ENCODE data around the gene STPG4.
"Not testable (repeated sequence)": the region's sequence is repeated elsewhere in the genome, so short reads cannot be mapped to it uniquely, and the experiment has no call there.

STPG4 gene, protein sequence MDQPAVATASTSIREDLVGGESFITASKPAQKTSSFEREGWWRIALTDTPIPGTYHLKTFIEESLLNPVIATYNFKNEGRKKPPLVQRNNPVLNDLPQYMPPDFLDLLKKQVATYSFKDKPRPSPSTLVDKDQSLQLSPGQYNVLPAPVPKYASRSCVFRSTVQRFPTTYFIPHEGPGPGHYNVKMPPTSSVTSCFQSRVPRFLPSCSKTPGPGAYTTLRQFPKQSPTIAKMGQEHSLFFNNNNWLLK

DNA sequence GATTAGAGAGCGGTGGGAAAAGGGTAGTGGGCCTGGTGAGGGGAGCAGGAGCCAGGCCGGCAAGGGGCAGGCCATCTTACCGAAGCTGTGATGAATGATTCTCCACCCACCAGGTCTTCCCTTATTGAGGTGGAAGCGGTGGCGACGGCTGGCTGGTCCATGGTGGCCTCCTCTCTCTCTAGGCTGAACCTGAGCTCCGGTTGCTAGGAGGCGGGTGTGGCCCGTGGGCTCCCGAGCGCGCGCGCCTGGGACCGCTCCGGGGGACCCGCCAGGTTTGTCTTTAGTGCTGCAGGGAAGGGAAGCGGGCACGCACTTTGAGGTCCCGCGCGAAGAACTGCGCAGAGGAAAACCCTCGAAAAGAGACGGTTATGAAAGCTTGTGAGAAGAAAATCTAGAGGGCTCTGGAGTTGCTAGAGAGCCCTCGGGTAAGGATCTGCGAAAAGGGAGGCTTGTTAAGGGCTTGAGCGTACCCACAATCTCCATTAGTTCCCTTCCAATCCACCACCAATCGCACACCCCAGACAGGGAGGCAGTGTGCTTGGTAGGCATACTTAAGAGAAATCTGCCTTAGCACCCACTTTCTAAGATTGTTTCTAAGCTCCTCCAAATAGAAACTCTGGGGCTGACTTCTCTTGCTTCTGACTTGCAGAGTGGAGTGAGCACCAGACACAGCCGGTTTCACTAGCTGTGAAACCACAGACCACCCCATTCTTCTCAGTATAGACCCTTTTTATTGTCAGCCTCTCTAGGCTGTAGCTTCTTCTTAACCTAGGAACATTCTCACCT, at the start of gene STPG4:
Gene STPG4 (minus strand): TSS at position 218 of the 786 bp plus-strand sequence. CDS start 57 bp downstream, at position 161.
- no peak for DNase-seq (ENCODE audit: low read depth)

DNA sequence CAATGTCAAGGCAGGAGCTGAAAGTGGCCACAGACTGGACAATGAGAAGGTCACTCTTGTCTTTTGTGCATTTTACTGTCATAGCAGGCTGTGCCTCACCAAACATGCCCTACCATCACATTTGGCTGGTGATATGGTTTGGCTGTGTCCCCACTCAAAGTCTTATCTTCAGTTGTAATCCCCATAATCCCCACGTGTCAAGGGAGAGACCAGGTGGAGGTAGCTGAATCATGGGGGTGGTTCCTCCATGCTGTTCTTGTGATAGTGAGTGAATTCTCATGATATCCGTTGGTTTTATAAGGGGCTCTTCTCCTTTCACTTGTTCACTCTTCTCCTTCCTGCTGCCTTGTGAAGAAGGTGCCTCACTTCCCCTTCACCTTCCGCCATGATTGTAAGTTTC, 49.6 kb upstream of the STPG4 start:
- no peak for DNase-seq (ENCODE audit: low read depth)

DNA sequence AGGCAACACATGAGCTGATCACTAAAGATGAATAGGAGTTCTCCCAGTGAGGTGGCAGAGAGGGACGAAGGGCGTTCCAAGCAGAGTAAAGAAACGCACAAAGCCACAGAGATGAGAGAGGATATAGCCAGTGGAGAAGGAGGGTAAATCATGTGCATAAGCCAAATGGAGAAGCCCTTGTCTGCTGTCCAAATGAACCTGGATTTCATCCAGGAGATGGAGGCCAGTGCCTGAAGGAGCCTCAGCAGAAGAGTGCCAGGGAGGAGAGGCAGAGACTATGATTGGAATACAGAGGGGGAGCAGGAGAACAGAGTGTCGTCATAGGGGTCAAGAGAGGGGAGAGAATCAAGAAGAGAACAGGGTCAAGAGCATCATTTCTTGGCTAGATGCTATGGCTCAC, 48.9 kb upstream of the STPG4 start:
- no peak for DNase-seq (ENCODE audit: low read depth)

DNA sequence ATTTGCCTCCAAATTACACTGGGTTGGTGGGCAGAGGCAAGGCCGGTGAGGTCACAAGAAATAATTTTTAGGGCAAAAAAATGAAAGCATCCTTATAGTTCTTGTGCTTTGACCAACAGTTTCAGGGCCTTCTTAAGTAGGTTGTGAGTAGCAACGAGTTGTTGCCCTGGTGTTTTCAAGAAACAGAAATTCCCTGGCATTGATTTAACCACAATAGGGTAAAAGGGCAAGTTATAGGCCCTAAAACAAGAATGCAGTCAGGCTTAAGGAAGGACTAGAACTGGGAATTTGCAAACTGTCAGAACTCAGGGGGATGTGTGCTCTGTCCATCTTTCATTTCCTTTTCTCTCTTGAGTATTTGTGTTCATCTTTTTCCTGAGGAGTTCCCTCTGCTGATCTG, 46.1 kb upstream of the STPG4 start:
- DNase-seq (ENCODE audit: low read depth), result no peak

DNA sequence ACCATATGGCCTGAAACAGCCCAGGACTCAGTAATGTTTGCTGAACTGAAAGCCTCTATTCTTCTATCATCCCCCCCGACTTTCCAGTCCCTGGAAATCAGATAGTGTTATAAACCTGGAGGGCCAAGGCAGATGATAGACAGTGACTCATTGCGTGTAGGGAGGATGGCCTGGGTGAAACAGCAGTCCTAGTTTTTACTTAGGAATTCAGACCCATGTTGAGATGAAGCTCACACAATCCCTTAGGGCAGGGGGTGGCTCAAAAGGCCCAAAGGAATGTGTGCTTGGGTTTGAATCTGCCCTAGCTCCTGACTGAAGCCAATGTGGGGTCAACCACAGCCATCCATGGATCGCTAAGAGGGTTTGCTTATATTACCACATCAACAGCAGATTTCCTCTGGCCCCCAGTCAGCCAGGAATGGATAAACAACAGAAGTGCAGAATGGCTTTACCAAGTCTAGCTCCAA, 43.9 kb upstream of the STPG4 start:
- peak; percentile 98 for DNase-seq (ENCODE audit: low read depth)

DNA sequence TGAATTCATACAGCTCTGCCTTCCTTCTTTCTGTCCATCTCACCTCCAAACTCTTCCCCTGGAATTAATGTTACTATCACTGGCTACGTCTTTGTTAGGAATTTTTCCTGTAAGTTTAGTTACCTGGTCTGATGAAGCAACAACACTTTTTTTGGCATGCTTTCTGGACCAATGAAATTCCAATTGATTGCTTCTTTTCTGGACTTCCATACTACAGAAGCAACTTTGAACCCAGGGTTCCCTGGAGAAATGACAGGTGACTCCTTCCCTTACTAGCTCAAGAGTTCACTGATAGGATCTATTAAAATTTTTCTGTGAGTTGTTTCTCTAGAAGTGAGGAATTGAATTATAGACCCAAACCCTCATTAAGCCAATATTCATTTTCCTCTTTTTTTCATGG, 41.4 kb upstream of the STPG4 start:
- DNase-seq (ENCODE audit: low read depth), result no peak

DNA sequence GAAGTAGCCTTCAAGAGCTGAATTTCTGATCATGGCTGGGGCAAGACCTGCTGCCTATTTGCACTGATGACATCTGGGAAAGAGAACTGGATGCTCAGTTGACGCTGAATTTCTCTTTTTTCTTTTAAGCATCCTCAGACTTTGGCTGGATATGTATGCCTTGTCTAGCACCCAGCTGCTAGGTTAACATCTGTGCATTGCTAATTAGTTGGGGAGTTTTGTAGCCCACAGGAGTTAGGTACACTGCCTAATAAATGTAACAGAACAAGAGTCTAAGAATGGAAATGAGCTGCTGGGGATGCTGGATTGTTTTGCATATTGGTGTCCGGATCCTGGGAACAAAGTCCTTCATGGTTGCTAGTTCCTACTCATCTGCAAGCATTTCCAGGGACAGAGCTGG, 40.9 kb upstream of the STPG4 start:
- DNase-seq (ENCODE audit: low read depth), result no peak

DNA sequence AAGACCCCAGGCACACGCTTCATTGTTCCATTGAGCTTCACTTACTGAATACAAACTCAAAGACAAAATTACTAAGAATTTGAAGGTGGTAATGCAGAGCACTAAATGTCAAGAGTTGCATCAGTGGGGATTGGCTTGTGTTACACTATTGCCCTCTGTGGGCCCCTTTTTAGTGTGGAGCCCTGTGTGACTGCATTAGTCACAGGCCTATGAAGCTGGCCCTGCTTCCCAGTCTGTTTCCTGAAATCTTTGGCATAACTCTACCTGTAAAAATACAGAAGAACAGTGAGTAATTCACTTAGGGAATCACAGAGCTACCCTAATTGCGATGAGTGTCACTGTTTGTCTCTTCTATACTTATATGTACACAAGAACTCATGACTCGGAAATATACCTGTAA, 40.0 kb upstream of the STPG4 start:
- no peak for DNase-seq (ENCODE audit: low read depth)

DNA sequence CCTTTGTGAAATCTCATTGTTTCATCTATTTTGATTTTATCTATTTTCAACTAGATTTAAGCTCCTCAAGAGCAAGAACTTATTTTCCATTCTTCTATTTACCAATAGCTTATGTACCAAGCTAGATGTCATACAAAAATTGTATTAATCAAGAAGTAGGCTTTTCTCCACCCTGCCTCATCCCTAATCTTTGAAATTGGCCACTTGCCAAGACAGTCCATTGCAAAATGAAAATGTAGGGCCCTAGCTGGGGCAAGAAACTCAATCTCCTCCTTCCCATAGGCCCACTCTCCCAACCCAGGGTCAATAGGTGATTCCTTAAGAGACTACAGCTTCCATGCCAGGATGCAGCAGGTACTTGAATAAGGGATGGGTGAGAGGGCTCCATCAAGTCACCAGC, 39.3 kb upstream of the STPG4 start:
- DNase-seq (ENCODE audit: low read depth), result no peak

DNA sequence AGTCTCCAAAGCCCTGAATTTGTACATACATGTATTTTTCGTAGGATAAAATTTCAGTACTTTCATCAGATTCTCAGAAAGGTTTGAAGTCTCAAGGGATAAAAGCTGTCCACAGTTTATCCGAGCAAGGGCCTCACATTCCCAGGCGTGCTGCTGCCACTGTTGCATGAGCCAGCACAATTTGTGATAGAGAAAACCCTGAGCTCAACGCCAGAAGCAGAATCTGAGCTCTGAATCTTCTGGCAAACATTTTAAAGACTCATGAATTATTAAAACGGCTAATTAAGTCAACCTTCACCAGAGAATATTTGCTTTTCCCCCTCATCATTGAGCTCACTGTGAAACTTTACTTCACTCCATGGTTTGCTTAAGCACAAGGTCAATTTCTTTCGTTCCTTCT, 38.5 kb upstream of the STPG4 start:
- no peak for DNase-seq (ENCODE audit: low read depth)

DNA sequence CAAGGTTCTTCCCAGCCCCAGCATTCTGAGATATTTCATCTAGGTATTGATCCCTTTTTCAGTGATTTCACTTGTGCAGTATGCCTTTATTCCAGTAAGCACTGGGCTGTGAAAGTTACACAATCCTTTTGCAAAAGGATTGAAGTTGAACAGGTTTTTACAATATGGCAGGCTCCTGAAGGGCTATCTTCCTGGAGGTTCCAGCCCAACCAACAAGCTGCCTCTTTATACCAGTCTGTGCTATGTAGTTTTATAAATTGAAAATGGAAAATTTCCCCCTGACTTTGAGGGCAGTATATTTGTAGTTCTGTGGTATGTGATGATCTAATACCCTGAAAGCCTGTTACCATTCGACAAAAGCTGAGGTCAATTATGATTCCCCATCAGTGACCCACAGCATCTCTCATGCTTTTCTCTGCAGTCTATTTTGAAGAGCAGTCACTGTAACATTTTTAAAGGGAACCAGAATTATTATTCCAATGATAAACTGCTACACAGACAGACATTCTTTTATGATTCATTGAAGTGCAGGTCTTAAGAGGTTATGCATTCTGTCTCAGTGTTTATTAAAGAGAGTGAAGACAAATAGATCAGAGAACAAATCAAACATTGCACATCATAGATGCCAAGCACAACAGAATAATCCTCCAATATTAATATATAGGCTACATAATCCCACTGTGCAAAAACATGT, 35.2 kb upstream of the STPG4 start:
- DNase-seq (ENCODE audit: low read depth), result no peak

DNA sequence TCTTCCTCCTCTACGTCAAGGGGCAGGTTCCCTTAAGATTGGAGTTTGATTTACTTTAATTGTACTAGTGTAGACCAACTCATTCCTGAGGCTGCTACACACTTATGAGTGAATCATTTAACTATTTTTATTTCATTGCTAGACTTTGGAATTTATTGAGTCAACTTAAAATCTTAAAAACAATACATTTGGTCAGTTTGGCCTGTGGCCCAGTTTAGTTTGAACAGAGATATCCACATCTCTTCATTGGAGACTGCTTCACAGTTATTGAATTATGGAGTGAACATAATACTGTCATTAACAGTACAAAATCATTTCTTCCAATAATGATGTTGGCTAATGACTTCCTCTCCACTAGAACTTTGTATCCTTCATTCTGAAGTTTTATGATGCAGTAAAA, 34.5 kb upstream of the STPG4 start:
- DNase-seq (ENCODE audit: low read depth), result peak; percentile 87

DNA sequence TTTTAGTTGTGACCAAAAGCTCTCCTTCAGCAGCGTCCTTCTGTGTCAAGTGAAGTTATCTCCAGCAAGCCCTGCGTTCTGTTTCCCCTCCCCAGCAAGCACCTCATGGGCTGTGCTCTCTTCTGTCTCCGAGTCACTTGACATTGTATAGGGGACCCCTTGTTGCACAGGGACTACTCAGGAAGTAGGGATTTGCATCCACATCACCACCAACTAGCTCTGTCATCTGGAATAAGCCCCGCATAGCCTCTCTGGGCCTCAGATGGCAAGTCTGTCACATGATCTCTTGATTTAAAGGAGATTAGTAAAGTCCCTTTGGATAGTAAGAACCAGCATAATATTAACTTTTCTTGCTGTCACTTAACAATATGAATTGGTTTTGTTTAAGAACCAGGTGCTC, 32.0 kb upstream of the STPG4 start:
- DNase-seq (ENCODE audit: low read depth), result no peak

DNA sequence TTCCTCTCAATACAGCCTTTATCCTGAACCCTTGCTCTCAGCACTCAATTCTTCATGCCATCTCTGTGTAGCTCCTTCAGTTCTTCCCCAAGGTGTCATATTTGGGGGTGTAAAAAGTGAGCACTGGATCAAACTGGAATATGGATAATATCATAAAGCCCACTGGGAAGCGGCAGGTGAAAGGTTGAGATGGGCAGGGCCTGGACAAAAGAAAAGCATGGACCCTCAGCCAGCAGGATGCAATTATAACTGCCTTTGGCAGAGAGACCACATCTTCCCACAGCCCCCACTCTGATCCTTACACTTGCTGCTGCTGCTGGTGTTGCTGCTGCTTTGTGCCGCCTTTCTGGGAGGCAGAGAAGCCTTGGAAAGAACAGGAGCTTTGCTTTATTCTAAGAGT, 31.2 kb upstream of the STPG4 start:
- no peak for DNase-seq (ENCODE audit: low read depth)

DNA sequence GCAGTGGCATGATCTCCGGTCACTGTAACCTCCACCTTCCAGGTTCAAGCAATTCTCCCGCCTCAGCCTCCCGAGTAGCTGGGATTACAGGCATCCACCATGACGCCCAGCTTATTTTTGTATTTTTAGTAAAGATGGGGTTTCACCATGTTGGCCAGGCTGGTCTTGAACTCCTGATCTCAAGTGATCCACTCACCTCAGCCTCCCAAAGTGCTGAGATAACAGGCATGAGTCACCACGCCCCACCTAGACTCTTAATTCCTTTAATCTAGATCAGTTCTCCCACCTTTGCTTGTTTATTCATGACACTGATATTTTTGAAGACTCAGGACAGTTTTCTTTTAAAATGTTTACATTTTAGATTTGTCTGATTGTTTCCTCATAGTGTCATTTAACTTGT, 30.0 kb upstream of the STPG4 start:
- DNase-seq (ENCODE audit: low read depth), result not testable (repeated sequence)

DNA sequence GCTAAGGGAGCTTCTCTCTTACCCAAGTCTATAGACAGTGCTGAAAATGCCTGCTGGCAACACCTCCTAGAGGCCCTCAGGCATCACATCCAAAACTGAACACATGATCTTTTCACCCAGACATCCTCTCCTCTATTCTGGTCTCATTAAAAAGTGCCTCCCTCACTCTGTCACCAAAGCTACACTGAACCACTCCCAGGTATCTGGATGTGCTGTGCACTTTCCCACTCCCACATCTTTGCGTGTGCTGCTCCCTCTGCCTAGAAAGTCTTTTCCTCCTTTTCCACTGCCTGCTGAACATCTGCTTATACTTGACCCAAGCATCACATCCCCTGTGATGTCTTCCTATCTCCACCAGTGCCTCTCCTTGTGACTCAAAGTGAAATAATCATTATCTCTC, 26.1 kb upstream of the STPG4 start:
- DNase-seq (ENCODE audit: low read depth), result no peak

DNA sequence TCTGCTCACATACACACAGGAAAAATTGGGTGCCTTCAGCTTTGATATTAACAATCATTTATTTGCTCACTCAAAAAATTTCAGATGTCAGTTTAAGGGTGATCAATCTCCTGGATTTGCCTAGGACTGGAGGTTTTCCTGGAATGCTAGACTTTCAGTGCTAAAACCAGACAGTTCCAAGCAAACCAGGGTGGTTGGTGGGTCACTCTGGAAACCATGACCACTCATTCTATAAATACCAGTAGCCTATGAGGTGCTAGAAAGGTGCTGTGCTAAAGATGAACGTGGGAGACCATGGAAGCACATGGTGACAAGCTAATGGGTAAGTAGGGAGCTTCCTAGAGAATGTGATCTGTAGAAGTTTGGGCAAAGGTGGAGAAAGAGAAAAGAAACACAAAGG, 25.4 kb upstream of the STPG4 start:
- DNase-seq (ENCODE audit: low read depth), result no peak

DNA sequence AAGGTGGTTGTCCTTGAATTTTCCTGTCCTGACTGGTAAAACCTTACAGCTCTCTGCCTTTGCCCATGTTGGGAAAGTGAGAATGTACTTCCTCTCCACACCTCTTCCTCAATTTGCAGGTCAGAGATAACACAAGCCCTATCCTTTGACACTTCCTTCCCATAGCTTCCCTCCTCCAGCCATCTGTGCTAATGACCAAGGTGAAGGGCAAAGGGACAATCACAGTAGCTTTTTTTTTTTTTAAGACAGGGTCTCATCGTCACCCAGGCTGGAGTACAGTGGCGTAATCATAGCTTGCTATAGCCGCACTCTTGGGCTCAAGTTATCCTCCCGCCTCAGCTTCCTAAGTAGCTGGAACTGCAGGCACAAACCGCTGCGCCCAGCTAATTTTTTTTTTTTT, 24.3 kb upstream of the STPG4 start:
- no peak for DNase-seq (ENCODE audit: low read depth)

DNA sequence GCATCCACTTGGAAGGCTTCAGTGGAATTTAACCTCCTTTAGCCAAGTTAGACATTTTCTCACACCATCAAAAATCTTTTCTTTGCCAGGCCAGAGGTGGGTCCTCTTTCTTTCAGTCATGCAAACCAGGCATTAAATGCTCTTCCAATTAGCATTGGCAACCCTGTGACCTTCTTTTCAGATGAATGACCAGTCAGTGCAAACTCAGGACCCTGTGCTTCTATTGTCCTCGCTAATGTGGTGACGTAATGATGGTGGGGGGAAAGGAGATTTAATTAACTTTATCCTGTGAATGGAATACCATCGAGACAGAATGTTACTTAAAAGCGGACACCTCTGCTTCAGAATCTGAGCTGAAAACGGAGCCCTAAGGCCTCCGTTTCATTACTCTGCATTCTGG, 23.2 kb upstream of the STPG4 start:
- DNase-seq (ENCODE audit: low read depth), result no peak

DNA sequence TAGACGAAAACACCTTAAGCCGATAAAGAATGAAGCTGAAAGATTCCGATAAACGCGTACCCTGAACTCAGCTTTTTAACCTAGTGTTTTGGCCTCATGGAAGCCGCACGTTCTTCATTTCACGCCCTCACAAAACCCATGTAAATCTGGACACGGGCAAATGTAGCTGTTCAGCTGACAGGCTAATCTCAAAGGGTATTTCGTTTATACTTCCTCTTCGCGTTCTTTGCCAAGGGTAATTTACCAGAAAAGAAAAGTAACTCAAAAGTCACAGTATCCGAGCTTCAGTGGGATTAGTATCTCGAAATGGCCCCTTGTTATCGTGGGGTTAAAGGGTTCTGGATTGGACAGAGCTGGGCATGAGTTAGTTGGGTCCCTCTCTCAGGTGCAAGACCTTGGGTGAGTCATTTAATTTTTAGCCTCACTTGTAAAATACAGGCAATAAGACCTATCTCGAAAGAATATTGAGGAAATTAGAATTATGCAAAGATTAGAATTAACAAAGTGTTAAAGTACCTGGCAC, 22.0 kb upstream of the STPG4 start:
- no peak for DNase-seq (ENCODE audit: low read depth)

DNA sequence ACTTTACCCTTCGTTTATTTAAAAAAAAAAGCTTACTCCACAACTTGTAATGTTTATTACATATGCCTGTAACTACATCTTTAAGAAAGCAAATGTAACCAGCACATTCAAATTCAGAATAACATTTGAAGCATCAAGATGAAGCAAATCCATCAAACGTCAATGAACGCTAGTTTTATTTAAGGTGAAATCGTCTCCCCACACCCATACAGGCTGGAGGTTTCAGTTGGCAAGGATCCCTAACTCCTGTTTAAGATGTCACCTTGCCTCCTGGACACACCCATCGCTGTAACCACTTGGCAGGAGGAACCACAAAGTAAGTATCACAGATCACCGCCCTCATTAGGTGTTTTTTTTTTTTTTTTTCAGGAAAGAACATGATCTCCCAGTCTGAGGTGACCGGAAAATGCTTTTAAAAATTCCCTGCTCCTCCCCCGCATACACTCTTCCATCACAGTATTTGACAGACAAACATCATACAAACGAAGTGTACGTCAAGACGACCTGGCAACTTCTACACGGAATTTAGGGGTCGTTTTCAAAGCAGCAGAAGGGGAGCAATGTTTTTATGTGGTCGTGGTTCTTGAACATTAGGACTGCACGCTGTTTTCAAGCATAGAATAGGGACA, 19.7 kb upstream of the STPG4 start:
- no peak for DNase-seq (ENCODE audit: low read depth)

DNA sequence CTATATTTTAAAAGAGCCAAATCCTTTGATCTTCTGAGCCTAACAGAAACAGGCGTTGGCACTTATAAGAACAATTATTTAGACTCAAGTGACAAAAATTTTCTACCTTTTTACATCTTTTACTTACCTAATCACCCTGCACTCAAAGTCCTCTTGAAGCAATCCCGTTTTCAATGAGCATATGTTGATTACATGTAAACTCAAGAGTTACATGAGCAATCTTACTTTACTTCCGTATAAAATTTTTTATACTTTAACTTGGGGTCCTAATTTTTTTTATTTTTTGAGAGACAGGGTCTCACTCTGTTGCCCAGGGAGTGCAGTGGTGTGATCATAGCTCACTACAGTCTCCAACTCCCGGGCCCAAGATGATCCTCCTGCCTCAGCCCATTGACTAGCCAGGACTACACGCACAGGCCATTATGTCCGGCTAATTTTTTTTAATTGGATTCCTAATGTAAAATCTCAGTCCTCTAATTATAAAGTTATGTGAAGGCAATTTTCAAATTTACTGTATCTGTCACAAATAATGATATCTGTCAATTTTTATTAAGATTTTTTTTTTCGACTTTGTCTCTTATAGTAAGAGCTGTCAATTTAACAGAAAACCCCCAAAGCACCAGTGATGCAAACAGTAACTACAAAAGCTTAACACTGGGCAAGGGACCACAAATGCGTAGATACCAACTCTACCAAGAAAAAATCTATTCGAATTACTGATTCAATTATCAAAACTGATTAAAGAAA, 19.1 kb upstream of the STPG4 start:
- no peak for DNase-seq (ENCODE audit: low read depth)

Data from GM04503 (cell line).